Measurements from ENCODE around the gene CYLD.
A peak's percentile ranks its signal among the peaks of the same experiment; 100 is the strongest.

Gene CYLD

DNA sequence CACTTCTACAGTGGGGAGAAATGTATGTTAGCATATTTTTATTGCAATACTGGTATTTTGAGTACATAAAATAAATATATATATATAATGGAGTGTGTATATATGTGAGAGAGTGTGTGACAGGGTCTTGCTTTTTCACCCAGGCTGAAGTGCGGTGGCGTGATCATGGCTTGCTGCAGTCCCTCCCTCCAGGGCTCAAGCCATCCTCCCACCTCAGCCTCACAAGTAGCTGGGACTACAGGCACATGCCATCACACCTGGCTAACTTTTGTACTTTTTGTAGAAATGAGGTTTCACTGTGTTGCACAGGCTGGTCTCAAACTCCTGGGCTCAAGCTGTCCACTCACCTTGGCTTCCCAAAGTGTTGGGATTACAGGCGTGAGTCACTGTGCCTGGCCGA is 4.1 kb downstream of the CYLD start:
- no peak for DNase-seq (ENCODE audit: low read depth)
- no peak overlapping the region for H3K4me3 ChIP-seq (ENCODE audit: low read depth, low read length)
- TF ChIP-seq, protein P1, sequence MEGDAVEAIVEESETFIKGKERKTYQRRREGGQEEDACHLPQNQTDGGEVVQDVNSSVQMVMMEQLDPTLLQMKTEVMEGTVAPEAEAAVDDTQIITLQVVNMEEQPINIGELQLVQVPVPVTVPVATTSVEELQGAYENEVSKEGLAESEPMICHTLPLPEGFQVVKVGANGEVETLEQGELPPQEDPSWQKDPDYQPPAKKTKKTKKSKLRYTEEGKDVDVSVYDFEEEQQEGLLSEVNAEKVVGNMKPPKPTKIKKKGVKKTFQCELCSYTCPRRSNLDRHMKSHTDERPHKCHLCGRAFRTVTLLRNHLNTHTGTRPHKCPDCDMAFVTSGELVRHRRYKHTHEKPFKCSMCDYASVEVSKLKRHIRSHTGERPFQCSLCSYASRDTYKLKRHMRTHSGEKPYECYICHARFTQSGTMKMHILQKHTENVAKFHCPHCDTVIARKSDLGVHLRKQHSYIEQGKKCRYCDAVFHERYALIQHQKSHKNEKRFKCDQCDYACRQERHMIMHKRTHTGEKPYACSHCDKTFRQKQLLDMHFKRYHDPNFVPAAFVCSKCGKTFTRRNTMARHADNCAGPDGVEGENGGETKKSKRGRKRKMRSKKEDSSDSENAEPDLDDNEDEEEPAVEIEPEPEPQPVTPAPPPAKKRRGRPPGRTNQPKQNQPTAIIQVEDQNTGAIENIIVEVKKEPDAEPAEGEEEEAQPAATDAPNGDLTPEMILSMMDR (IDR thresholded peaks at IDR 0.05; ENCODE audit: control insufficient read depth, extremely low read depth, insufficient read depth) = no peak

DNA sequence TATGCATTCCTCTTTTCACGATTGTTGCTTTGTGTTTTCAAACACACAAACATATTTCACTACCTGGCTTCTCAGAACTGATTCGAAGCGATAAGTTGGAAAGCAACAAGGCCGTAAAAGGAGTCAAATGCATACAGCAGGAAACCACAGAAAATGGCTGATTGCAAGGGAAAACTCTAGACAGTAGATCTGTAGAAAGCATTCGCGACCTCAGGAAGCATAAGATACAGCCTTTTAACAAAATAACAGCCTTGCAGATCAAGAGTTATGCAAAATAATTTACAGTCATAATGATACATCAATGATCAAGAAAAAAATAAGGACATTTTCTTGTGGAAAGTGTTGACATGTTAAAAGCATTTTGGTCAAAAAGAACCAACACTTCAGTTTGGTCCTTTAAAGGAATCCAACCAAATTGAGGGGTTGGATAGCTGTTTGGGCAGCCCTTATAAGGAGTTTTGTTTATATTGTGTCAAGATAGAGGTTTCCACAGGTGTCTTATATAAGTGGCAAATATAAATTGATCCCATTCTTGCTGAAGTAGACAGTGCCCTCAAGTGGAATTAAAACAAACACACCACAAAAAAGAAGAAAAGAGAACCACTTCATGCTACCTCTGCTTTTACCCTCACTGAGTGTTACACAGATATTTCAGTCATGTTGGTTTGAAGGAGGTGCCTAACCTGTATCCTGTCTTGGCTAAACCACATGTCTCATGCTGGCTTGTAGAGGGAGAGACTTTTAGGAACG is 5.5 kb downstream of the CYLD start:
- no peak overlapping the region for H3K4me3 ChIP-seq (ENCODE audit: low read depth, low read length)
- no peak for DNase-seq (ENCODE audit: low read depth)
- TF ChIP-seq, protein P1 (IDR thresholded peaks at IDR 0.05; ENCODE audit: control insufficient read depth, extremely low read depth, insufficient read depth) = peak; percentile 52

DNA sequence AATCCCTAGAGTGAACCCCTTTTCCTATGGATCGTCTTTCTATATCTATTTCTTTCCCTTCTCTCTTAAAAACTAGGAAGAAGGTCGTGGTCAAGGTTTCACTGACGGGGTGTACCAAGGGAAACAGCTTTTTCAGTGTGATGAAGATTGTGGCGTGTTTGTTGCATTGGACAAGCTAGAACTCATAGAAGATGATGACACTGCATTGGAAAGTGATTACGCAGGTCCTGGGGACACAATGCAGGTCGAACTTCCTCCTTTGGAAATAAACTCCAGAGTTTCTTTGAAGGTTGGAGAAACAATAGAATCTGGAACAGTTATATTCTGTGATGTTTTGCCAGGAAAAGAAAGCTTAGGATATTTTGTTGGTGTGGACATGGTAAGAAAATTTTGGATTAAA is 9.6 kb downstream of the CYLD start:
- no peak for DNase-seq (ENCODE audit: low read depth)
- TF ChIP-seq, protein P1 (IDR thresholded peaks at IDR 0.05; ENCODE audit: control insufficient read depth, extremely low read depth, insufficient read depth) = no peak
- H3K4me3 ChIP-seq (ENCODE audit: low read depth, low read length) = no peak overlapping the region

DNA sequence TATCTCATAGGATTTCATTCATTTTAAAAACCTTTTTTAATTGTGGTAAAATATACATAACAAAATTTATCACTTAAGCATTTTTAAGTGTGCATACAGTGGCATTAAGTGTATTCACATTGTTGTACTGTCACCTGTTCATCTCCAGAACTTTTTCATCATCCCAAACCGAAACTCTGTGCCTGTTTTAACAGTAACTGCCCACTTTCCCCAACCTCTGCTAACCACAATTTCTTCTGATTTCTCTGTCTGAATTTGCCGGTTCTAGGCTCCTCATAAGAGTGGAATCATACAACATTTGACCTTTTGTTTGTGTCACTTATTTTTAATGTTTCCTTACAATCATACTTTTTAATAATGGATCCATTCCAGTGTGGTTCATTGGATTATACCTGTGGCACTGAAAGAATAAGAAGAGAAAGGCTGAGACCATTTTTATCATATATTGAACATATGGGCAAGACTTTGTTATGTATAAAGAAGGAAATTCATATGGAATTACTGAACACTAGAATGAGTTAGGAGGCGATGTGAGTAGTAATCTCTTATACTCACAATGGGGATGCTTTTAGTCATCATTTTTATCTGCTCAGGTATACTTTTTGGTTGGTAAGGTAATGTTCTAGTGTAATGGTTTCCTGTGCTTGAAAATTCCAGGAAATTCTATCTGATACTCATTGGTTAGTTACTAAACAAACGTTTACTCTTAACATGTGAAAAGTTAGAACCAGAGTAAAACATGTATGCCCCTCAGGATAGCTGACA is 10.8 kb downstream of the CYLD start:
- TF ChIP-seq, protein P1 (IDR thresholded peaks at IDR 0.05; ENCODE audit: control insufficient read depth, extremely low read depth, insufficient read depth) = no peak
- no peak overlapping the region for H3K4me3 ChIP-seq (ENCODE audit: low read depth, low read length)
- DNase-seq (ENCODE audit: low read depth) = no peak

DNA sequence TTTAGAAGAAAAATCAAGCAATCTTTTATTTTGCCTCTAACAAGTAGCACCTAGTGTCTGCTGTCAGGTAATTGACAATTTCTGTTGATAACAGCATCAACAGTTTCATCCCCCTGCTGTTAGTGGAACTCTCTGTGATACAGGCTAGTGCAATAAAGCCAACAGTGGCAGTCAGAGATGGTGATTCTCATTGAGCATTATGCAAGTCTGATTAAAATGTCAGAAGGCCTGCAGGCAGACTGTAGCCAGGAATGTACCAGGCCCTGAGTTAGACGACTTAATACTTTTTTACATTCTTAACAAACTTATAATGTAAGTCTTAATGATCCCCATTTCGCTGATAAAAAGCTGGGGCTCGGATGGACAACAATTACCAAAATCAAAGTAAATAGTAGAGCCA is 14.6 kb downstream of the CYLD start:
- DNase-seq (ENCODE audit: low read depth) = no peak

DNA sequence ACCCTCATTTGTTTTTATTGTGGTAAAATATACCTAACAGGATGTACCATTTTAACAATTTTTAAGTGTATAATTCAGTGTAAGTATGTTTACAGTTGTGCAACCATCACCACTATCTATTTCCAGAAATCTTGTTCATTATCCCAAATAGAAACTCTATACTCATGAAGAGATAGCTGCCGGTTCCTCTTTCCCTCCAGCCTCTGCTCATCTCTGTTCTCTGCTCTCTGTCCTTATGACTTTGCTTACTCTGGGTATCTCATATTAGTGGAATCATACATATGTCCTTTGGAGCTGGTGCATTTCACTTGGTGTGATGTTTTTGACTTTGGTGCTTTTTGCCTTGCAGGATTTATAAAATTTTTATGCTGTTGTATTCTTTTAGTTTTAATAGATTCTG is 19.4 kb downstream of the CYLD start:
- no peak overlapping the region for H3K4me3 ChIP-seq (ENCODE audit: low read depth, low read length)
- TF ChIP-seq, protein P1 (IDR thresholded peaks at IDR 0.05; ENCODE audit: control insufficient read depth, extremely low read depth, insufficient read depth) = no peak
- no peak for DNase-seq (ENCODE audit: low read depth)

More for the DNA sequence above, 14.6 kb downstream of the CYLD start:
- TF ChIP-seq, protein P1 (IDR thresholded peaks at IDR 0.05; ENCODE audit: control insufficient read depth, extremely low read depth, insufficient read depth) = no peak
- no peak overlapping the region for H3K4me3 ChIP-seq (ENCODE audit: low read depth, low read length)

Measured in LNCaP clone FGC (cell line).